Left hindlimb (tissue), 1 donor: ENCODE measurements around the gene TRIOBP.
A peak's percentile ranks its signal among the peaks of the same experiment; 100 is the strongest.

Source experiments
- DNase-seq: peaks from one replicate; pipeline ENCODE4 v3.0.0-alpha.2; 2018

TRIOBP gene

GRCh38 chr22:37731804-37732471 is 35.1 kb downstream of the TRIOBP start:
- DNase-seq = no peak

GRCh38 chr22:37732699-37733607 is 36.1 kb downstream of the TRIOBP start:
- DNase-seq = no peak

- DNase-seq = no peak
Observed at GRCh38 chr22:37733625-37734401, 37.0 kb downstream of the TRIOBP start.

- DNase-seq = no peak
Observed at GRCh38 chr22:37734402-37734700, 37.5 kb downstream of the TRIOBP start.

- DNase-seq = peak; percentile 59
Observed at GRCh38 chr22:37734964-37735451, 38.2 kb downstream of the TRIOBP start.

- DNase-seq = peak; percentile 82
Observed at GRCh38 chr22:37739035-37739434, 42.2 kb downstream of the TRIOBP start.

GRCh38 chr22:37739611-37740049 is 42.8 kb downstream of the TRIOBP start:
- no peak for DNase-seq

- DNase-seq = peak; percentile 43
Observed at GRCh38 chr22:37740455-37741311, 43.8 kb downstream of the TRIOBP start.

GRCh38 chr22:37741312-37741795 is 44.5 kb downstream of the TRIOBP start:
- peak; percentile 95 for DNase-seq

GRCh38 chr22:37742376-37743171 is 45.7 kb downstream of the TRIOBP start:
- no peak for DNase-seq

GRCh38 chr22:37744589-37744988 is 47.7 kb downstream of the TRIOBP start:
- DNase-seq = no peak

GRCh38 chr22:37745548-37746365 is 48.9 kb downstream of the TRIOBP start:
- DNase-seq = peak; percentile 94

GRCh38 chr22:37746366-37747079 is 49.7 kb downstream of the TRIOBP start:
- DNase-seq = peak; percentile 63

- peak; percentile 55 for DNase-seq
Observed at GRCh38 chr22:37747080-37747714, 50.3 kb downstream of the TRIOBP start.

- no peak for DNase-seq
Observed at GRCh38 chr22:37747715-37748100, 50.9 kb downstream of the TRIOBP start.

- no peak for DNase-seq
Observed at GRCh38 chr22:37748659-37749058, 51.8 kb downstream of the TRIOBP start.

GRCh38 chr22:37749226-37749625 is 52.4 kb downstream of the TRIOBP start:
- no peak for DNase-seq

GRCh38 chr22:37749831-37750595 is 53.2 kb downstream of the TRIOBP start:
- DNase-seq = no peak
